GM12875 (cell line): ENCODE results near the gene ZNF736.
"Not testable (repeated sequence)": the region's sequence is repeated elsewhere in the genome, so short reads cannot be mapped to it uniquely, and the experiment has no call there.

ENCODE experiments used
- H3K4me3 ChIP-seq: one replicate; pipeline ENCODE4 v1.5.1; 2011; ENCODE audit warnings: low read depth, low read length, control low read depth
- TF ChIP-seq, protein P1 (sequence below): IDR thresholded peaks from 2 replicates; pipeline ENCODE4 v1.5.1; 2011; ENCODE audit warnings: low read depth, mild to moderate bottlenecking, control low read depth, inconsistent platforms, low read length, moderate library complexity, borderline replicate concordance; ENCODE audit not compliant: insufficient read depth

ZNF736 gene

DNA sequence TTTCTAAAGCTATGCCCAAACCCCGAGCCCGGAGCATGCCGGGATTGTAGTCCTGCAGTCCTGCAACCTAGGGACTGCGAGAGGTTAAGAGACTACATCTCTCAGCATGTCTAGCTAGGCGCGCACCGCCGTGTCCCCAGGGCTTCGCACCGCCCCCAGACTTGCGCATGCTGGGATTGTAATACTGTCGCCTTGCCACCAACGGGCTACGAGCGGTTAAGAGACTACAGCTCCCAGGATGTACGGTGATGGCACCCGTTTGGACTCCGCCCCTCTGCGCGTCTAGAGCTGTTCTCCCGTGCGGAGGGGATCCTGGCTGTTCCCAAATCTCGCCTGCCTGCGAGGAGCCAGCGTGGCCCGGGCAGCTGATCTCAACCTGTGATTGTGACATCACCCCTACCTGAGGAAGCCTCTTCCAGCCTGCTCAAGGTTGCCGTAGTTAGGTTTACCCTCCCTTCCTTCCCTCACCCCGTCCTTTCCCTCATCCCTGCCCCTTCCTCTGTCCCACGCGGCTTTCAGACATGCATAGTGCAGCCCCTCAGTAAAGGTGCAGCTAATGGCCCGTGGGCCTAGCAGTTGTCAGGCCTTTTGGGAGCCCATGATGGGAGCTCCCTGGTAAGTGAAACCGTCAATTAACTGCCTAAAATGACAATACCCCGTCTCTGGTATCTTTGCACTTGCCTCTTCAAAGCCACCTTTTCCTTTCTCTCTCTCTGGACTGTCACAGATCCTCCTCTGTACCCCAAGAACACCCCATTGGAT, 6.3 kb upstream of the ZNF736 start:
- TF ChIP-seq, protein P1, sequence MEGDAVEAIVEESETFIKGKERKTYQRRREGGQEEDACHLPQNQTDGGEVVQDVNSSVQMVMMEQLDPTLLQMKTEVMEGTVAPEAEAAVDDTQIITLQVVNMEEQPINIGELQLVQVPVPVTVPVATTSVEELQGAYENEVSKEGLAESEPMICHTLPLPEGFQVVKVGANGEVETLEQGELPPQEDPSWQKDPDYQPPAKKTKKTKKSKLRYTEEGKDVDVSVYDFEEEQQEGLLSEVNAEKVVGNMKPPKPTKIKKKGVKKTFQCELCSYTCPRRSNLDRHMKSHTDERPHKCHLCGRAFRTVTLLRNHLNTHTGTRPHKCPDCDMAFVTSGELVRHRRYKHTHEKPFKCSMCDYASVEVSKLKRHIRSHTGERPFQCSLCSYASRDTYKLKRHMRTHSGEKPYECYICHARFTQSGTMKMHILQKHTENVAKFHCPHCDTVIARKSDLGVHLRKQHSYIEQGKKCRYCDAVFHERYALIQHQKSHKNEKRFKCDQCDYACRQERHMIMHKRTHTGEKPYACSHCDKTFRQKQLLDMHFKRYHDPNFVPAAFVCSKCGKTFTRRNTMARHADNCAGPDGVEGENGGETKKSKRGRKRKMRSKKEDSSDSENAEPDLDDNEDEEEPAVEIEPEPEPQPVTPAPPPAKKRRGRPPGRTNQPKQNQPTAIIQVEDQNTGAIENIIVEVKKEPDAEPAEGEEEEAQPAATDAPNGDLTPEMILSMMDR = peak; percentile 6; the same call in 1 of the 2 replicates
- H3K4me3 ChIP-seq = peak overlapping the region; percentile 81

DNA sequence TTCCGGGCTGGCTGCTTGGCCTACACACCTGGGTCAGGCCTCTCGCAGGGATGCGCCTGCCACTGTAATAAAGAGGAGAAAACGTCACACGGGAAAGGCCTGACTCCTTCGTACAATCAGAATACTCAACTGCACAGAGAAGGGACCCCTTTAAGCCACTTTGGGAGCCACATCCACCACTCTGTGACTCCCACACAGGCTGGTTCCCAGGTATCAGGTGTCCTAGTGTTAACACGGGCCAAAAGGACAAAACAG, 5.8 kb upstream of the ZNF736 start:
- TF ChIP-seq, protein P1 = no peak
- H3K4me3 ChIP-seq = peak overlapping the region; percentile 81

DNA sequence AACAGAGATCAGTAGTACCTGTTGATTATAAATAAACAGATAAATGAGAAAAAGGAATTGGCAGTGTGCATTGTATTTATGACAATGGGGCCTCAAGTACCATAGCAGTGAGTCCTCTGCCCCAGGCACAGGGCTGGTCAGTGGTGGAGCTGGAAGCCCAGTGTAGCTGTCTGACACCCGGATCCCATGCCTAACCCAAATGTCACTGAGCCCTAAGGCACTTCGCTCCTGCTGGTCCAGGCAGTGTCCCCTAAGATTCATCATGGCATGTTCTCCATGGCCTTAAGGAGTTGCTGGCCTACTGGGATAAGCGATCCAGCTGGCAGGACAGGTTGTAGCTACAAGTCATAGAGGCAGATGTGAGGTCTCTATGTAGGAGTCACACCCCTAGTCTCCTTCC, 3.3 kb upstream of the ZNF736 start:
- no peak overlapping the region for H3K4me3 ChIP-seq

DNA sequence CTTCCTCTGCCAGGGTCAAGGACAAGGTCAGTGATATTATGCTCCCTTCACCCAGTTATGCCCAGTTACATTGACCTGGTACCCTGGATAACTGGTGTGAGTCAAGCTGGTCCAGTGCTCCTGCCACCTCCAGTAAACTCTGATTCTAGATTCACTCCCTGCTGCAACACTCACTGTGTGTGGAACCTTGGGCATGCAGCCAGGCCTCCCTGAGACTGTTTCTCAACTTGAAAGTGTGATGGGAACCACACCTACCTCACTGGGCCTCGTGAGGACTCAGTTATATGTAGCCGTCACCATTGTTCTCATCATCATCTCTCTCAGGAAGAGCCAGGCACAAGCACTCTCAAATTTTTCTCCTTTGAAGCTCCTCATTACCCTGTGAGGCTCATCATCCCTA, 935 bp upstream of the ZNF736 start:
- TF ChIP-seq, protein P1 = no peak
- no peak overlapping the region for H3K4me3 ChIP-seq

More for the DNA sequence above, 3.3 kb upstream of the ZNF736 start:
- TF ChIP-seq, protein P1 = no peak

DNA sequence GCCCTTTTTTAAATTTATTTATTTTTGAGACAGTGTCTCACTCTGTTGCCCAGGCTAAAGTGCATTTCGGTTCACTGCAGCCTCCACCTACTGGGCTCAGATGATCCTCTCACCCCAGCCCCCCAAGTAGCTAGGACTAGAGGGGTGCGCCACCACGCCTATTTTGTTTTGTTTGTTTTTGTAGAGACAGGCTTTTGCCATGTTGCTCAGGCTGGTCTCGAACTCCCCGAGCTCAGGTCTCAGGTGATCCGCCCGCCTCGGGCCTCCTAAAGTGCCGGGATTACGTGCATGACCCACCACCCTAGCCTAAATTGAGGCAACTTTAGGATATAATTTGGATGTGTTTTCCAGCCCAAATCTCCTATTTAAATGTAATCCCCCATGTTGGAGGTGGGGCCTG, 805 bp downstream of the ZNF736 start:
- H3K4me3 ChIP-seq = peak overlapping the region; percentile 97

DNA sequence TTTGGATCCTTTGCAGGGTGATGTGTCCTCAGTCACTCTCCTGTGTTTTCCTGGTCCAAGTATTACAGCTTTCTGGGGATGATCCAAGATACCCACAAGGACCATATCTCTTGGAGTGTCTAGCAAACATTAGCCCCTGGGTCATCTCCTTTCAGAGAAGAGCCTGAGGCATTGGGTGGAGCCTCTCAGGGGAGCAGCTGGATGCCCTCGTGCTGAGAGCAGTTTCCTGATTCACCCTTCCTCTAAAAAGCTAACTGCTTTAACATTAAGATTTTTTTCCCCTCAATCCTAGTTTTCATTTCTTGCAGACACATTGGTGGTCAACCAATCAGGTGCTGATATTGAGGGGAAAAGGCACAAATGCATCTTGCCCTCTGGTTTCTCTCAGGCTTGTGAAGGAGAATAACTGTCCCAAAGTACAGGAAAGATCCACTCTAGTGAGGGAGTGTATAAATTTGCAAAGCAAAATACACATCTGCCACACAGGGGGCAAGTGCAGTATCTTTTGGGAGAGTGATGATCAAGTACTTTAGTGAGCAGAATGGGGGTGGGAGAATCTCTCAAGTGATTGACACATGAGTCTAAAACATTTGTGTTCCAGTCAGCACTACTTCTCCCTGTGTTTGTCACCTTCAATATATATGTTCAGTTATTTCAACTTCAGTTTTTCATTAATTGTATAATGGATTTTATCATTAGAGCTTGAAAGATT, 2.4 kb downstream of the ZNF736 start:
- not testable (repeated sequence) for H3K4me3 ChIP-seq

More for the DNA sequence above, 805 bp downstream of the ZNF736 start:
- TF ChIP-seq, protein P1 = no peak

DNA sequence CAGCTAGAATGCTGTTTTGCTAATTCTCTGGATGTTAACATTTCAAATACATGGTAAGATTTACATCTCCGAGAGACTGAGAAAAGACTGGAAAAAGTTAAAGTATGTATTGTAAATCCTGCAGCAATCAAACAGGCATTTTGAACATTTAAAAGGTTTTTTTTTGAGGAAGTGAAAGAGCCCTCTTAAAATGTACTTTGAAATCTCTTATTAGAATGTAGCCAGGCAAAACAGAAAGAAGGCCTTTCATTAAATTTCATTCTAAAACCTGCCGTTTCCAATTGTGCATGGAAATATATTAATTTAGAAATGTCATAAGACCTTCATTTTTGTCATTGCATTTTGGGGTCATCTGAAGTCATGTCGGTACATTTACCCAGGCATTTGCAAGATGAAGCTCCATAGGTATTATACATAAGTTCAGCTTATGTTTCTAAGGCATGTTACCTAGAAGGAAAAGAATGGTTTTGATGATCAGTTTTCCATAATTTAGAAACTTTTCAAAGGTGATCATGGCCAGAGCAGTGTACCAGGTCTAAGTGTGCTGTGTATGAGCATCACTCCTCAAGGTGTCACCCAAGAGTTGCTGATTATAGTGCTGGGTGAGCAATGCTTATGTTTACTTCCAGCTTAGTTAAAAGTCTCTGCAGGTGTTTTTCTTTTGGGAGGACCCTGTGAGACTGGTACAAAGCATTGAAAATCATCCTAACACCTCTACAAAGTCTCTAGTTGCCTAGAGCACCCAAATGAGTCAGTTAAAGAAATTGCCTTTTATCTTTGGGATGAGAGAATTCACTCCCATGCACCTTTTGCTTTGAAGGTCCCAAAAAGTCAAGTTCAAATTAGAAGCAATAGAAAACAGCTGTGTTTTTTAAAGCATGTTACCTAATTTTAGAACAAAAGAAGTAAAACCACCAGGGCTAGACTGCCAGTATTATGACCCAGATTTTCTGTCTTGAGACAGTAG, 7.1 kb downstream of the ZNF736 start:
- TF ChIP-seq, protein P1 = no peak

DNA sequence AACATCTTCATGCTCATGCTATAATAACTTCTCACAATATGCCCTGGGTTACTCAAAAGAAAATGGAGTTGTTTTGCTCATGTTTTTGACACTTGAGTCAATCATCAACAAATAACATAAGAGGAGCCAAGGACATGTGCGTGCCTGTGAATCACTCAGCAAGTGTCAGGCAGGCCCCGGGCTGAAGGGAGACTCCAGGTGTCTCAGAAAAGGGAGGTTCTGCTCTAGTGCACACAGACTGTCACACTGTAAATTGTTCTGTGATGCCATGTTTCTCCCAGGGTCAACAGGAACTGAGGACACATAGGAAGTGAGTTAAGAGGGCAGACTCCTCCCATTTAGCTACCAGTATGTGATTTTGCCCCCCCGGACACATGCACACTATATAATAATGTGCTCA, 10.4 kb downstream of the ZNF736 start:
- H3K4me3 ChIP-seq = not testable (repeated sequence)

More for the DNA sequence above, 7.1 kb downstream of the ZNF736 start:
- no peak overlapping the region for H3K4me3 ChIP-seq

DNA sequence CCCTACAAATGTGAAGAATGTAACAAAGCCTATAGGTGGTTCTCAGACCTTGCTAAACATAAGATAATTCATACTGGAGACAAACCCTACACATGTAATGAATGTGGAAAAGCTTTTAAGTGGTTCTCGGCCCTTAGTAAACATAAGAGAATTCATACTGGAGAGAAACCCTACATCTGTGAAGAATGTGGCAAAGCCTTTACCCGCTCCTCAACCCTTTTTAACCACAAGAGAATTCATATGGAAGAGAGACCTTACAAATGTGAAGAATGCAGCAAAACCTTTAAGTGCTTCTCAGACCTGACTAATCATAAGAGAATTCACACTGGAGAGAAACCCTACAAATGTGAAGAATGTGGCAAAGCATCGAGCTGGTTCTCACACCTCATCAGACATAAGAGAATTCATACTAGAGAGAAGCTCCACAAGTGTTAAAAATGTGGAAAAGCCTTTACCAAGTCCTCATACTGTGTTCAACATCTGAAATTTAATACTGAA, 35.0 kb downstream of the ZNF736 start:
- not testable (repeated sequence) for H3K4me3 ChIP-seq
